HG03354 (cell line): ENCODE results near the gene LGR5.
"Not testable (repeated sequence)": the region's sequence is repeated elsewhere in the genome, so short reads cannot be mapped to it uniquely, and the experiment has no call there.

Experiments used
- ATAC-seq: cut with Tn5 transposase; IDR thresholded peaks from one replicate; pipeline ENCODE4 v1.9.1; 2021; ENCODE audit warnings: mild to moderate bottlenecking; ENCODE audit not compliant: unreplicated experiment, poor library complexity, severe bottlenecking

LGR5 gene

DNA sequence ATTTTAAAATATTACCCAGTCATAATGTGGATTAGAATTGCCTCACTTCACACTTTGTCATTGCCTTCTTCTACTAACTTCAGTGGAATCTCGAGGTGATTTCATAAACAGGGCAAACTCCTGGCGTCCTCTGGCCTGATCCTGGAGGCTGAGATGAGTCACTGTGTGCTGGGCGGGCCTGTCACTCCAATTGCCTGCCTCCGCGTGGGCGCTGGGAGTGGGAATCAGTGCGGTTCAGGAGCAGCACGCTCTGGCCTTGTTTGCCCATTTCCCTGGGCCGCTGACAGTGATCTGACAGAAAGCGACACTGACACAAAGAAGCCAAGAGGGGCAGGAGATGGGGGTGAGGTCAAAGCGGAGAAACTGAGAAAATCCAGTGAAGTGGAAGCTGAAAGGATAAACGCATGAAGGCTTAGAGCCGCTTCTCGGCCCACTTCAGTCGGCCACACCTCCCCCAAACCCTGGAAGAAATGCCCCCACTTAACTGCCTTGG is 29.7 kb downstream of the LGR5 start:
- no peak for ATAC-seq

DNA sequence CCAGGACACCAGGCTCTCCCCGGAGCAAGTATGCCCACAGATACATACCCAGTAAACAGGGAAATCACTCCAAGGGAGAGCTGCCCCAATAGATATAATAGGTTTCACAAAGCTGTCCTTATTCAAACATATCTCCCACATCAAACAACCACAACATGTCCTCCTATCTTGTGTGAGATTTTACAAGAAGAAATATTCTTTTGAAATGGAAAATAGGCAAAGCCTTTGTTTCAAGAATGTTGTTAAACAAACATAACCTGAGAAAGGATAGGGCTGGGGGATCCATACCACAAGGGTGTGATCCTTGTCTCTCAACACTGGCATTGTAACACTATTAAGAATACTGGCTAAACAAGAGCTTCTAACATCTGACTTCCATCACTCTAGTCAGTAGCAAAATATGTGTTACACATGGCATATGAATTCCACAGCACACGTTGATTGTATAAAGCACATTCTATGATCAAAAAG is 32.9 kb downstream of the LGR5 start:
- no peak for ATAC-seq

- ATAC-seq, result no peak
Observed at GRCh38 chr12:71474791-71475190, 35.2 kb downstream of the LGR5 start.

DNA sequence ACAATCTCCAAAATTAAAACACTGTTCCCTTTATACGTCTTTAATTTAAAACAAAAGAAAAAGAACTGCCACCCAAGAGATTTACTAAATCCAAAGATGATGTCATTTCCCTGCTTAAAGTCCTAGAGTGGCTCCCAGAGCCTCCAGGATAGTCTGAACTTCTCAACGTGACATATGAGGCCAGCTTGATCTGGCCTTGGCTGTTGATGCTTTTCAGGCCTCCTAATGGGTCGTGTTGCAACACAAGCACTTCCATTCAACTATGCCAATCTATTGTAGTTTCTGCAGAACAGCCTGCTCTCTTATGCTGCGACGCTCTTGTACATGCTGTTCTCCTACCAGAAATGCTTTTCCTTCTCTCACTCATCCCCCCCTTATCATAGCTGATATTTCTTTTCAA is 35.7 kb downstream of the LGR5 start:
- no peak for ATAC-seq

GRCh38 chr12:71476513-71476912 is 36.9 kb downstream of the LGR5 start:
- no peak for ATAC-seq

- no peak for ATAC-seq
Observed at GRCh38 chr12:71477609-71478008, 38.0 kb downstream of the LGR5 start.

GRCh38 chr12:71478270-71478669 is 38.7 kb downstream of the LGR5 start:
- no peak for ATAC-seq

DNA sequence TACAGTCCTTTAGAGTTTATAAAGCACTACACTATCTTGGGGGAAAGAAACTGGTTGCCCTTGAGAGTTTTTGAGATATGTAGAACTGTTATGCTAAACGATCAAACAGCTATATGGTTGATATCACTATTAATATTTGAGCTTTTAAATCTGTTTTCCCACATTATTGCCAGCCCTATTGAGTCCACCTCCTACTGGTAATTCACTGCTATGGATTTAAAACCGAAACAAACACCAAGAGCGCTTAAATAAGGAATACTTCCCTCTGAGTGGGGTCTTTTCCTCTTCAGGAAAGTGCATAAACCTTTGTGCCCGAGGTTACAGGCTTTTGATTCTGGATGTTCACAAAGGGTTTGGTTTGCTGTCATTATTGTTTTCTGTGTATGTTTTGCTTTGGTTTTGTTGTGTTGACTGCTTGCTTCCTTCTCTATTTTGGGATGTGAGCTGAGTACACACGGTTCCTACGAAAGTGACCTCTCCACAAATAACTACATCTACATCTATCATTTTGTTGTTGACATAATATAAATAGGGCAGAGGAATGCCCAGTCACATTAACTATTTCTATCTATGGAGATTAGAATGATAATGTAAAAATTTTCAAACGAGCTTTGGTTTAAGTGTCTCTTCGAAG is 44.8 kb downstream of the LGR5 start:
- no peak for ATAC-seq

- not testable (repeated sequence) for ATAC-seq
Observed at GRCh38 chr12:71490844-71491243, 51.2 kb downstream of the LGR5 start.

DNA sequence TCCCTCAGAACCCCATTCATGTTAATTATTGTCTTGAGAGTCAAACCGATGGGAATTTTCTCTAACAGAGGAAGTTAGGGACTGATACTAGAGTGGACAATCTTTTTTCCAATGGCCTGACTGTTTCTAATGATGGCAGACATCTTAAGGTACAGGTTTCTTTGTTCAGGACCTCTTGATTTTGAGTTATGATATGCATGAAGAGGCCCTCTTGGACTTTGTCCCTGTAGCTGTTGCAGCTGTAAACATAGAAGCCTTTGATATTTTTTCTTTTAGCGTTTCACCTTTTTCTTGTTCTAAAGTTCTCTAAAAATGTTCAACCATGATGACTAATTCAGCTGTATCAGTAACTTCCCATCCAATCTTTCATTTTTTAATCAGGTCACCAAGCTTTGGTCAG is 53.0 kb downstream of the LGR5 start:
- ATAC-seq, result no peak

DNA sequence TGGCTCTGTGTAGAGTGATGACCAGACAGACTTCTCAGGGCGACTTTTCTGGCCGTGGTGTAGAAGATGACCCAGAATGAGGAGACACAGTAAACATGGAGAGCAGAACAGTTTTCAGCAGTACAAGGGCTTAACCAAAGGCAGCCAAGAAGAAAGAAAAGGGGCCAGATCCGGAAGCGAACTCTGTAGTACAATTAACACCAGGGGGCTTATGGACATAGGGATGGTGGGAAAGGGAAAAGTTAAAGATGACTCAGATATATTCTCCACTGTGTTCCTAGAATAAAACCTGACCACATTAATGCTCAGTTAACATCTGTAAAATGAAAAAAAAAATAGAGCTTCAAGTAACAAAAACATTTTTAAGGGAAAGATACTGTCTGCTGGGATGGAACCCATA is 60.2 kb downstream of the LGR5 start:
- ATAC-seq, result no peak

DNA sequence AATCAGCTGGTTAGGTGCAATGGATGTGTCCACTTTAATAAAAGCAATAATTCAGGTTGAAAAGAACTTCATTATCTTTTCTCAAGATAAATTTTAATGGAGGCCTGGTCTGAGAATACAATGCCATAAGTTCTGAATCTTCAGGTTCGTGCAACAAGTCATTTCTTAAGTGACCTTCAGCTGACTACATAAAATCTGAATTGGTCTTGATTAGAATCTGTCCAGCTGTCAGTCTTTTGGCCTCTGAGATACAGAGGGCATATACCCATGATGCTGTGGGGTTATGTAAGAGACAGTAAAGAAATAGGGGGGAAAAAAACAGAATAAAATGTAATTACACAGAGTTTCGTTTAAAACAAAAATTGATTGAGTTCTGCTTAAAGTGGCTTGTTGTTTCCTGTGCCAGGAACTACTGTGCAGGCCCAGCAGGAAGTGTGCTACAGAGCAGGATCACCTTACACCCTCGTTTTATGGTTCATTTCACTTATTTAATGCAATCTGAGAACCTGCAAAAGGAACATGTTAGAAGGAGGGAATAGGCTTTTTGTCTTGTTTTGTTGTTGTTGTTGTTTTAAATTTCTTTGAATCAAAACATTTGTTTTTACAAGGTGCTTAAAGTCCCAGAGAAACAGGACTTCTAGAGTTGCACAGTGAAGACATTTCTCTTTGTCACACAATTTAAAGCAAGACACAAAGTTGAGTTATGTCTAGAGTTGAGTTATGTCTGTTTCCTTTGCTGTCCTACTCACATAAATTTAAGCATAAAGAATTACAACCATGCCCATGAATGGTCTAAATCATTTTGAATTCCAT is 64.2 kb downstream of the LGR5 start:
- no peak for ATAC-seq

DNA sequence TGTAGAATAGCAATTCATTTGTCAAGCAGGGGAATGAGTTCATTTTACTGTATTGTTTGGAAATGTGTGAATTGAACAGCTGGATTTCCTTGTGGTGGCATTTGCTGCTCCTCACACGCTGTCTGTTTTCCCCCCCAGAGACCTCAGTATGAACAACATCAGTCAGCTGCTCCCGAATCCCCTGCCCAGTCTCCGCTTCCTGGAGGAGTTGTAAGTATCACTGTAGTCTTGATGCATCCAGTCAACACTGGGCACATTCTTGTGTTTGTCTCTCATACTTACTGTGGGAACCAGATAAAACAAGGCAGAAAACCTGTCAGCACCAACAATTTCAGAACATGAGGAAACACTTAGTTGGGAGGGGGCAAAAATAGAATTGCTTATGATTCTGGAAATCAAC is 64.9 kb downstream of the LGR5 start:
- ATAC-seq, result no peak

GRCh38 chr12:71509705-71510104 is 70.1 kb downstream of the LGR5 start:
- no peak for ATAC-seq

DNA sequence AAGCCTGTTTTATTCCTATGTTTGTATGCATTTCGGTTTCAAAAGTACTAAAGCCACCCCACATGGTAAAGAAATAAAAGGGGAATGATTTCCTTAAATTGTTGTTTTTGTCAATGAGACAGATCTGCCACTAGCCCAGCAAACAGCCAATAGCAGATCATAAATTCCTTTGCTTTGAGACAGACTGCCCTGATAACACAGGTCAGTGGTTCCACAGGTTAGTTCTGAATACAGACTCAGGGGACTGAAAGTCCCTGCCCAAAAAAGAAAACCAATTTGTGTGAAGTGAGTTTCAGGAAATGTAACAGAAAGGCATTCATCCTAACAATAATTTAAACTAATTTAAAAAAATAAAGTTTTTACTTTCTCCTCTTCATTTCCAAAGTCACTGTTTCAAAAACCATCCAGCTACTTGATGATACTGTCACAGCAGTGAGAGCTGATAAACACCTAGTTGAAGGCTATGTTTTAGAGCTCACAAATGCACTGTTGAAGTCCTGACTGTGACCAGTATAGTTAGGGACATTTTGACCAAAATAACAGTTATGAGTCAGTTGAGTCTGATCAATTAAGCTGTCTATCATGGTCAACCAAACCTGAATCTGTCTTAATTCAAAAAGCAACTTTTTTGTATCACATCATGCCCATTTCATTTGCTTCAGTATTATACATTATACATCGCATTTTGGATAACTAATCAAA is 77.7 kb downstream of the LGR5 start:
- ATAC-seq, result no peak

- no peak for ATAC-seq
Observed at GRCh38 chr12:71521125-71521524, 81.5 kb downstream of the LGR5 start.

GRCh38 chr12:71524626-71525025 is 85.0 kb downstream of the LGR5 start:
- no peak for ATAC-seq

GRCh38 chr12:71533703-71534102 is 94.1 kb downstream of the LGR5 start:
- ATAC-seq, result no peak

DNA sequence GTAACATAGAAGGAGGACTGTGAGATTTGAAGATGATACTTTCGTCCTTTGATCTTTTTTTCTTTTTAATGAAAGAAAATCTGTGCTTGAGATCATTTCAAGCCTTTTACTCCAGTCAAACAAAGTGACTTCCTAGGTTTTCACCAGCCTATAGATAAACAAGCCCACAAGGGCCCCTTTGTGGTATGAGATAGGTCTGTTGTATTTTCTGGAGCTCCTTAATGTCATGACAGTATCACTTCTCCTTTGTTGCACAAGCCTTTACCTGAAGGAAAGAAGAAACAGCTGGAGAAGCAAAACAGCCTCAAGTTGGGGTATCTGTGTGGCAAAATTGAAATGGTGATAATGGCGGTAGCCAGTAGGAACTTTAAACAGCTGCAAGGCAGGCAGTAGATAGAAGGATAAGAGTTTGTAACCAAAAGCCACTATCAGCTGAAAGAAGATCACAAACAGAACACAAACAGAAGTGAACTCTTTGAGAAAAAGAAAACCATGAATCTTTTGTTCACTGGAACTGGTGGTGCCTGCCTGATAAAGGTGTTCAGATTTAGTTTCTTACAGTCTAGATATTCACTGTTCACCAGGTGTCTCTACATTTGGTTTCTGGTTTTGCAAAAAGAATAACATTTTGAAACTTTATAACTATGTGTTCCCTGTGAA is 96.8 kb downstream of the LGR5 start:
- ATAC-seq, result peak; percentile 51

DNA sequence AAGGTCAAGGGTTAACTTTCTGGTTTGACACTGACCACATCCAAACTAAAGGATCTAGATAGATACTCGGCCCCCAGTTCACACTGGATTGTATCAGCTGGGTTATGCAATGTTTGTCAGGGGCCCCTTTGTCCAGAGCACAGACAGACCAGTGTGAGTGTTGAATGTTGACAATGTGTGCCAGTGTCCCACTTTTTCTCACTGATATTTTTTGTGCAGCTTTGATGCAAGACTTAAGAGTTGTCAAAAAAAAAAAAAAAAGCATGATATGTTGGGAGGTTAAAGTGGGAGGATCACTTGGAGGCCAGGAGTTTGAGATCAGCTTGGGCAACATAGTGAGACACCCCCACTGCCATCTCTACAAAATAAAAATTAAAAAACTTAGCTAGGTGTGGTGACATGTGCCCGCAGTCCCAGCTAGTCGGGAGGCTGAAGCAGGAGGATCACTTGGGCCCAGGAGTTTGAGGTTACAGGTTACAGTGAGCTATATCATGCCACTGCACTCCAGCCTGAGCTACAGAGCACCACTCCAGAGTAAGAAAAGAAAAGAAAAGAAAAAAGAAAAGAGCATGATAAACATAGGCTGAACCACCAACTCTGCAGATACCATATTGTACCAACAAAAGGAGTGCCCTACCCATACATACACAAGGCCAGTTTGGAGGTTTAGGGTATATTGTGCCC is 97.5 kb downstream of the LGR5 start:
- ATAC-seq, result no peak
